Keratinocyte (primary cell): ENCODE measurements around the gene IRF9.

Experiments used
- CTCF ChIP-seq, 3 experiments: IDR thresholded peaks in 1 of 3; conservative IDR thresholded peaks in 1 of 3; optimal IDR thresholded peaks in 1 of 3; 2 replicates in 2 of 3; 3 replicates in 1 of 3; pipeline versions ENCODE3 to v1.5.1; 2011; ENCODE audit warnings: low read length in 3 of 3, mild to moderate bottlenecking in 3 of 3, moderate library complexity in 2 of 3, control low read depth in 1 of 3, inconsistent platforms in 1 of 3; ENCODE audit not compliant: insufficient read depth in 2 of 3; ENCODE audit errors: extremely low read depth in 1 of 3
- EZH2 ChIP-seq: IDR thresholded peaks from one replicate; pipeline ENCODE4 v1.6.1; 2012; ENCODE audit warnings: inconsistent platforms, mild to moderate bottlenecking, low read length, moderate library complexity

GRCh38 chr14:24188251-24189058, 27.4 kb downstream of the IRF9 start, which contains the start of gene IPO4:
- no peak for TF ChIP-seq CTCF (optimal IDR thresholded peaks at IDR 0.05 in 1 of 3, IDR thresholded peaks at IDR 0.05 in 1 of 3, conservative IDR thresholded peaks at IDR 0.05 in 1 of 3; ENCODE audit: extremely low read depth in 1 of 3, insufficient read depth in 2 of 3, low read length in 3 of 3)
- no peak for TF ChIP-seq EZH2
